A549 treated with CORT108297 at 1 μM for 4 hours (cell line): ENCODE results near the gene SLC7A7. TPM values are rescaled to one million over a fixed set of nuclear protein-coding genes. Genes with fewer than 3 reads are reported as not detected.

Experiments used
- total RNA-seq: library from RNA; stranded (reverse); fragments of 200-300 nt; extraction: Qiagen RNA extraction; gene quantifications from 5 replicates; pipeline ENCODE4 v1.2.3, GENCODE V29; 2022

SLC7A7 gene
- total RNA-seq, result 12.6 to 19.5 TPM (median 15.3 TPM) in 5 replicates

DNA sequence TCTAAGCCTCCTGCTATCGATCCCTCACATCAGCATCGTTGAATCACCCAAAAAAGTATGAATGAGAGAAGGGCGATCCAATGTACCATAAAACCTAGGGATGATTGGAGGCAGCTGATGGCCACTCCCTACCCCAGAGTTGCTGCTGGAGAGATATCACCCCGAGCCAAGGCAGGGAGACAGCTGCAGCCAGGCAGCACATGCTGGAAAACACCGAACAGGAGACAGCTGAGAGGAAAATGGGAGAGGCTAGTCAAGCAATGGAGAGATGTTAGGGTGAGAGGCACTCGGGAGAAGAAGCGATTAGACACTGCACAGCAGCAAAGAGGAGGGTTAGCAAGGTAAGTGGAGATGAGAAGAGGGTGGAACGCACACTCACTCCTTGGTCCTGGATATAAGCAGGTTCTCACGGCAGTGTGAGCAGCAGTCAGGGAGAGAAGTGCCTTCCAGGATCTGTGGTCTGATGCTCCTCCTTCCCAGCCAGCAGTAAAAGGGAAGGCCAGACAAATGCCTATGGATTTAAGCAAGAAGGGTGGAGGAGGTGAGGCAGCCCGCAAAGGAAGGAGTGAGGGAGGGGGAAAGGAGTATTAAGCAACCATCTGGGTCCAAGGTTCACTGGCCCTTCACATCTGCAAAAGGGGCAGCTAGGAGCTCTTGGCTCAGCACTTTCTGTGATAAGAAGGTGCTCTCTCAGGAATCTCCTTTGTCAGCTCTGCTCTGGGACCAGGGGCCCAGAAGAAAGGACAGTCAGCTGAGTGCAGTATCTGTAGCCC lies at the start of gene SLC7A7:
SLC7A7 (minus strand) TSS at position 495 of the 773 bp plus-strand sequence. CDS start 2,037 bp downstream, outside the sequence.

GRCh38 chr14:22836301-22837113 lies 21.3 kb upstream of the SLC7A7 start, which contains the start of gene MMP14:
Gene MMP14 (plus strand): TSS chr14:22836585. CDS start chr14:22836818, 233 bp downstream.

DNA sequence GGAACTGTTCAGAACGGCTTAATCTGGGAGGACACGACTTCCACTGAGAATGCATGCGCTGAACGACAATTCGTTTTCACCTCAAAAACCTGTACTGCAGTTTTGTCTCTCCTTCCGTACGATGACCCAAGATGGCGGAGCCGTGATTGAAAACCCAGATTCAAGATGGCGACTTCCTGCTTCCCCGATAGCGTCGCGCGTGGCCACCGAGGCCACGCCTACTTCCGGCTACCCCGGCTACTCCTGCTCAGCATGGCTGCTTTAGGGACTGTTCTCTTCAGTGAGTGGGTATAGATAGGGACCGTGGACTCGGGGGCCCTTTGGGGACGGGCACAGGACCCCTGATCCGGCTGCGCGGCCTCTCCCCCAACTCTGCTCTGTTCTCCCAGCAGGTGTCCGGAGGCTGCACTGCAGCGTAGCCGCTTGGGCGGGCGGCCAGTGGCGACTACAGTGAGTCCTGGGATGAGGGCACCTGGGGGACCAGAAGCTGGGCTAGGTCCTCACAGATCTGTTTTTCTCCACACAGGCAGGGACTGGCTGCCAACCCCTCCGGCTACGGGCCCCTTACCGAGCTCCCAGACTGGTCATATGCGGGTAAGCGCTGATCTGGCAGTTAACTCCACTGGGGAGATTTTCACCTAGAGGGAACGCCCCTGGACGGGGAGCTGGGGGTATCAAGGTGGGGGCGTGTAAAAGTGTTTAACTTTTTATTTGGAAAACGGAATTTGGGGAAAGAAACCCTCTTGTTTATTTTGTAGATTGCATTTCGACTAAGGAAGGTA lies 14.6 kb upstream of the SLC7A7 start, which contains the start of gene MRPL52:
MRPL52 (plus strand) TSS at position 227 of the 782 bp plus-strand sequence; CDS start at position 253, 26 bp downstream.

DNA sequence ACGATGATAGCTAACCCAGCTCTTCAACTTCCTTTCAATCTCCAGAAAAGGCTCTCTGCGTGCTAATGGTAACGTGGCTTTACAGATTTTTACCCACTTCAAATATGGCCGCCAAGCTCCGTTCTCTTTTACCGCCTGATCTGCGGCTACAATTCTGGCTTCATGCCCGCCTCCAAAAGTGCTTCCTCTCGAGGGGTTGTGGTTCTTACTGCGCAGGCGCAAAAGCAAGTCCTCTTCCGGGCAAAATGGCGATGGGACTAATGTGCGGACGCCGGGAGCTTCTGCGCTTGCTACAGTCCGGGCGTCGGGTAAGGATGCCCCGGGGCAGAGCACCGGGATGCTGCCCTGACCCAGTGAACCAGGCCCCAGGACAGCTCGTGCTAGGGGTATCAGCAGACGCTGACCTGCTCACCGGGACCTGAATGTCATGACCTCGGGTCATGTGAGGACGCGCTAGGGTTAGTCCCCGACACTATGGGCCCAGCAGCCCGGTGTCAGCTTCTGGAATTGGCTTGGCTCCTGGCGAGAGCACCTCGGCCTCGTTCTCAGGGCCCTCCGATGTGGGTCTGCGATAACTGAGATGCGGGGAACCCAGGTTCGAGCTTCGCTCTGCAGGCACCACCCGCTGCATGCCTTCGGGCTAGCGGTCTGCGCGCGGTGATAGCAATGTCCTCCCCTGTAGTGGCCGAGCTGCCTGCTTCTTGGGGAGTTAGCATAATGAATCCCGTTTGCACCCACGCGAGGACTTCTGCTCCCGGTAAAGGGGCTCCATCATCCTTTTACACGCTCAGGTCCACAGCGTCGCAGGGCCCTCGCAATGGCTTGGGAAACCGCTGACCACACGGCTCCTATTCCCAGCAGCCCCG lies 48.5 kb downstream of the SLC7A7 start, which contains the start of gene OXA1L:
OXA1L (plus strand) TSS at position 232 of the 866 bp plus-strand sequence; CDS start at position 246, 14 bp downstream.

Other genes starting within 250 kb of the SLC7A7 start
- 348 to 394 TPM (median 357 TPM) in 5 replicates for gene DAD1, start 226.2 kb downstream of the SLC7A7 start, total RNA-seq
- 52.7 to 59.0 TPM (median 53.8 TPM) in 5 replicates for gene ABHD4, start 217.1 kb downstream of the SLC7A7 start, total RNA-seq
- gene OR6J1, start 171.1 kb downstream of the SLC7A7 start, total RNA-seq, result not detected in 5 replicates
- gene OXA1L, start 48.7 kb downstream of the SLC7A7 start, total RNA-seq, result 146 to 171 TPM (median 165 TPM) in 5 replicates
- 125 to 231 TPM (median 198 TPM) in 5 replicates for gene MRPL52, start 14.5 kb upstream of the SLC7A7 start, total RNA-seq
- 0.51 to 0.69 TPM (median 0.68 TPM) in 5 replicates for gene MMP14, start 21.1 kb upstream of the SLC7A7 start, total RNA-seq
- gene LRP10, start 56.3 kb upstream of the SLC7A7 start, total RNA-seq, result 58.5 to 90.1 TPM (median 82.3 TPM) in 5 replicates
- 0.30 to 0.50 TPM (median 0.44 TPM) in 5 replicates for gene REM2, start 67.8 kb upstream of the SLC7A7 start, total RNA-seq
- gene RBM23, start 103.7 kb upstream of the SLC7A7 start, total RNA-seq, result 62.1 to 70.9 TPM (median 63.9 TPM) in 5 replicates
- 105 to 136 TPM (median 107 TPM) in 5 replicates for gene PRMT5, start 113.9 kb upstream of the SLC7A7 start, total RNA-seq
- 33.3 to 40.0 TPM (median 36.3 TPM) in 5 replicates for gene HAUS4, start 141.7 kb upstream of the SLC7A7 start, total RNA-seq
- 35.7 to 49.4 TPM (median 39.5 TPM) in 5 replicates for gene AJUBA, start 167.1 kb upstream of the SLC7A7 start, total RNA-seq
- 2.9 to 3.8 TPM (median 3.7 TPM) in 5 replicates for gene C14orf93, start 194.7 kb upstream of the SLC7A7 start, total RNA-seq
- gene PSMB5, start 219.5 kb upstream of the SLC7A7 start, total RNA-seq, result 293 to 335 TPM (median 321 TPM) in 5 replicates
- not detected in 5 replicates for gene PSMB11, start 226.8 kb upstream of the SLC7A7 start, total RNA-seq
- gene CDH24, start 242.1 kb upstream of the SLC7A7 start, total RNA-seq, result 3.0 to 5.9 TPM (median 5.2 TPM) in 5 replicates